ENCODE results near the gene PI3.
"Not testable (repeated sequence)": the region's sequence is repeated elsewhere in the genome, so short reads cannot be mapped to it uniquely, and the experiment has no call there.

DNA sequence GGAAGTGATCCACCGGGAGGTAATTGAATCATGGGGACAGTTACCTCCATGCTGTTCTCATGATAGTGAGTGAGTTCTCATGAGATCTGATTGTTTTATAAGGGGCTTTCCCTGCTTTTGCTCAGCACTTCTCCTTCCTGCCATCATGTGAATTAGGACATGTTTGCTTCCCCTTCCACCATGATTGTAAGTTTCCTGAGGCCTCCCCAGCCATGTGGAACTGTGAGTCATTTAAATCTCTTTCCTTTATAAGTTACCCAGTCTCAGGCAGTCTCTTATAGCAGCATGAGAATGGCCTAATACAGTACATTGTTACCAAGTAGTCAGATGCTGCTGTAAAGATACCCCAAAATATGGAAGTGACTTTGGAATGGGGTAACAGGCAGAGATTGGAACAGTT is 19.9 kb upstream of the PI3 start:
- TF ChIP-seq, protein P1, sequence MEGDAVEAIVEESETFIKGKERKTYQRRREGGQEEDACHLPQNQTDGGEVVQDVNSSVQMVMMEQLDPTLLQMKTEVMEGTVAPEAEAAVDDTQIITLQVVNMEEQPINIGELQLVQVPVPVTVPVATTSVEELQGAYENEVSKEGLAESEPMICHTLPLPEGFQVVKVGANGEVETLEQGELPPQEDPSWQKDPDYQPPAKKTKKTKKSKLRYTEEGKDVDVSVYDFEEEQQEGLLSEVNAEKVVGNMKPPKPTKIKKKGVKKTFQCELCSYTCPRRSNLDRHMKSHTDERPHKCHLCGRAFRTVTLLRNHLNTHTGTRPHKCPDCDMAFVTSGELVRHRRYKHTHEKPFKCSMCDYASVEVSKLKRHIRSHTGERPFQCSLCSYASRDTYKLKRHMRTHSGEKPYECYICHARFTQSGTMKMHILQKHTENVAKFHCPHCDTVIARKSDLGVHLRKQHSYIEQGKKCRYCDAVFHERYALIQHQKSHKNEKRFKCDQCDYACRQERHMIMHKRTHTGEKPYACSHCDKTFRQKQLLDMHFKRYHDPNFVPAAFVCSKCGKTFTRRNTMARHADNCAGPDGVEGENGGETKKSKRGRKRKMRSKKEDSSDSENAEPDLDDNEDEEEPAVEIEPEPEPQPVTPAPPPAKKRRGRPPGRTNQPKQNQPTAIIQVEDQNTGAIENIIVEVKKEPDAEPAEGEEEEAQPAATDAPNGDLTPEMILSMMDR (IDR thresholded peaks at IDR 0.05) = not testable (repeated sequence)
- not testable (repeated sequence) for TF ChIP-seq EP300, POLR2A (IDR thresholded peaks at IDR 0.05)
